Body of pancreas (tissue), 4 donors: ENCODE results near the gene VPS18. TPM values are rescaled to one million over a fixed set of nuclear protein-coding genes. Genes with fewer than 3 reads are reported as not detected.

Experiments
- ATAC-seq: fragments of 150-250 bp; one replicate; pipeline ENCODE4 v1.9.1; 2016
- DNase-seq, 4 donors: peaks; one replicate each; pipeline ENCODE4 v3.0.0-alpha.2; 2019
- H3K27ac ChIP-seq, 4 donors: fragments of 200-600 bp; sonication (generic); 1 replicate in 3 of 4; 2 replicates in 1 of 4; pipeline versions ENCODE4 v1.5.1 to v1.6.1; 2016 to 2019; ENCODE audit warnings: mild to moderate bottlenecking in 1 of 4, mixed read lengths in 1 of 4, moderate library complexity in 1 of 4
- H3K27me3 ChIP-seq, 2 donors: fragments of 200-600 bp; sonication (generic); one replicate each; pipeline ENCODE4 v1.6.0; 2016; ENCODE audit warnings: mild to moderate bottlenecking in 1 of 2
- H3K36me3 ChIP-seq, 2 donors: fragments of 200-600 bp; sonication (generic); replicated peaks in 1 of 2; 2 replicates each; pipeline ENCODE4 v1.5.1; 2016; ENCODE audit warnings: low read depth in 2 of 2; ENCODE audit not compliant: insufficient read depth in 1 of 2
- H3K4me1 ChIP-seq: fragments of 200-600 bp; sonication (generic); one replicate; pipeline ENCODE4 v1.6.0; 2016
- H3K4me3 ChIP-seq, 2 donors: fragments of 200-600 bp; sonication (generic); 1 replicate in 1 of 2; 2 replicates in 1 of 2; pipeline ENCODE4 v1.5.1; 2016 to 2019
- H3K9me3 ChIP-seq, 3 donors: fragments of 200-600 bp; sonication (generic); 1 replicate in 2 of 3; 2 replicates in 1 of 3; pipeline ENCODE4 v1.5.1; 2016
- CTCF ChIP-seq, 7 experiments: fragments of 450-650 bp in 4 of 7; fragments of 200-600 bp in 3 of 7; sonication (generic) in 3 of 7; IDR thresholded peaks; one replicate each; pipeline ENCODE4 v1.5.1; 2016 to 2019; ENCODE audit warnings: antibody characterized with exemption in 7 of 7
- POLR2A ChIP-seq, 3 donors: fragments of 450-650 bp; IDR thresholded peaks; one replicate each; pipeline ENCODE4 v1.6.1; 2016; ENCODE audit warnings: antibody characterized with exemption in 3 of 3, mild to moderate bottlenecking in 2 of 3
- WGBS, 2 donors: methylation state at CpG; one replicate each; pipeline ENCODE4 v1.1.5; 2017; 5-methylcytosine and 5-hydroxymethylcytosine counted together
- intact Hi-C: fragments of 100-400 bp; cut with DNase I; formaldehyde crosslinking; loops from one replicate; pipeline ENCODE4 v1.15.1; 2023
- total RNA-seq, 2 donors: library from RNA; depleted of rRNA; stranded (reverse); fragments of >200 nt; gene quantifications; one replicate each; pipeline ENCODE4 v1.1.0, GENCODE V29; 2016

VPS18 gene
- total RNA-seq, 2 donors from 2014 or later = 10.9 to 14.8 TPM

- TF ChIP-seq CTCF (IDR thresholded peaks at IDR 0.05) (no peak), POLR2A (IDR thresholded peaks at IDR 0.05) (no peak)
- 10 to 36% methylated on average over 6 to 7 of the region's 7 CpGs for WGBS, 2 donors
- DNase-seq (no peak), ATAC-seq (no peak)
- Histone ChIP-seq H3K27me3 (no peaks in the 10 kb centered on the region), H3K4me3 (no peak overlapping the region), H3K27ac (peak overlapping the region; percentile 56 to 86 (median 80)), H3K36me3 (no peaks in the 10 kb centered on the region), H3K4me1 (peaks cover 27% of the 10 kb centered on the region), H3K9me3 (no peaks in the 10 kb centered on the region)
- intact Hi-C loops = no loop called here
Observed at GRCh38 chr15:40941068-40941527, 46.8 kb downstream of the VPS18 start.

- DNase-seq = peak; percentile 76 to 84 (median 82)
- Histone ChIP-seq H3K4me1 (peaks cover 27% of the 10 kb centered on the region), H3K27me3 (no peaks in the 10 kb centered on the region), H3K27ac (peak overlapping the region; percentile 60 to 86 (median 80)), H3K36me3 (no peaks in the 10 kb centered on the region), H3K4me3 (peak overlapping the region in 1 of 2 donors; percentile 16), H3K9me3 (no peaks in the 10 kb centered on the region)
- ATAC-seq = peak; percentile 92
- intact Hi-C loops = no loop called here
- peak; percentile 65 to 68 (median 67) for TF ChIP-seq POLR2A (IDR thresholded peaks at IDR 0.05)
- TF ChIP-seq CTCF (IDR thresholded peaks at IDR 0.05) = peak; percentile 21 to 98 (median 87)
- WGBS, 2 donors = 0 to 1% methylated on average over 23 to 70 of the region's 92 CpGs
Observed at GRCh38 chr15:40941528-40942336, 47.5 kb downstream of the VPS18 start.

- TF ChIP-seq CTCF (IDR thresholded peaks at IDR 0.05) (peak in 1 of 7 experiments; percentile 4), POLR2A (IDR thresholded peaks at IDR 0.05) (no peak)
- Histone ChIP-seq H3K27me3 (no peaks in the 10 kb centered on the region), H3K9me3 (no peaks in the 10 kb centered on the region), H3K4me1 (peaks cover 27% of the 10 kb centered on the region), H3K27ac (peak overlapping the region; percentile 60 to 86 (median 80)), H3K36me3 (no peaks in the 10 kb centered on the region), H3K4me3 (peak overlapping the region in 1 of 2 donors; percentile 16)
- DNase-seq = no peak
- intact Hi-C loops = no loop called here
- WGBS, 2 donors = 43% methylated on average over 15 of the region's 15 CpGs
- peak; percentile 4 for ATAC-seq
Observed at GRCh38 chr15:40942337-40942854, 48.1 kb downstream of the VPS18 start.

GRCh38 chr15:40942878-40943277 is 48.6 kb downstream of the VPS18 start:
- Histone ChIP-seq H3K27me3 (no peaks in the 10 kb centered on the region), H3K9me3 (no peaks in the 10 kb centered on the region), H3K27ac (peak overlapping the region in 1 of 4 donors; percentile 85), H3K36me3 (no peaks in the 10 kb centered on the region), H3K4me1 (peaks cover 27% of the 10 kb centered on the region), H3K4me3 (no peak overlapping the region)
- intact Hi-C loops = no loop called here
- TF ChIP-seq CTCF (IDR thresholded peaks at IDR 0.05) (no peak), POLR2A (IDR thresholded peaks at IDR 0.05) (no peak)
- 60 to 68% methylated on average over 12 of the region's 12 CpGs for WGBS, 2 donors
- DNase-seq (no peak), ATAC-seq (no peak)
